ENCODE data around the gene CFAP43. TPM values are rescaled to one million over a fixed set of nuclear protein-coding genes. Genes with fewer than 3 reads are reported as not detected.
A peak's percentile ranks its signal among the peaks of the same experiment; 100 is the strongest.

The CFAP43 gene
- total and polyA plus RNA-seq, 2 of the 8 experiments (the other 6 are each of a cell fraction or from before 2014, with no cell fraction given) = 0.11 to 0.27 TPM

GRCh38 chr10:104119996-104120395 is 112.2 kb downstream of the CFAP43 start:
- H2AK5ac ChIP-seq (ENCODE audit: low read depth, low read length) = no peak overlapping the region
- no peak overlapping the region for H2BK20ac ChIP-seq (ENCODE audit: low read length)
- H2BK5ac ChIP-seq (ENCODE audit: low read depth, low read length) = no peak overlapping the region
- no peaks in the 10 kb centered on the region for H3K27me3 ChIP-seq (replicated peaks in 1 of 4; ENCODE audit: control insufficient read depth in 3 of 4, extremely low read depth in 1 of 4, insufficient read depth in 3 of 4, low read length in 3 of 4)
- H3K79me1 ChIP-seq (ENCODE audit: low read depth, low read length) = no peaks in the 10 kb centered on the region
- H3K56ac ChIP-seq (replicated peaks; ENCODE audit: insufficient read length, low read depth, low read length) = no peak overlapping the region
- ChIA-PET CTCF (ENCODE audit: partially characterized antibody) (interaction anchor here (1.2 to 8.6 kb wide), 3 partner anchors 21 to 155 kb away, joined by 3 to 43 read pairs (median 5); no protein-coding TSS in a partner anchor), POLR2A (ENCODE audit: partially characterized antibody) (interaction anchor here (2.6 to 3.1 kb wide), 4 partner anchors 10 to 71 kb away, joined by 7 to 21 read pairs (median 12); no protein-coding TSS in a partner anchor)
- no peak overlapping the region for H3K9ac ChIP-seq (replicated peaks in 1 of 4; ENCODE audit: extremely low read depth in 1 of 4, low read depth in 3 of 4, low read length in 3 of 4)
- peak overlapping the region in 1 of 2 experiments; percentile 92; a peak in 1 of 4 replicates for H3K4me2 ChIP-seq (ENCODE audit: insufficient read depth in 1 of 2, low read depth in 2 of 2, low read length in 2 of 2)
- no peak overlapping the region for H3K18ac ChIP-seq (ENCODE audit: extremely low read depth, low read length)
- peak; percentile 50 for FAIRE-seq
- no peak overlapping the region for H2BK15ac ChIP-seq (ENCODE audit: low read length)
- H3K14ac ChIP-seq (ENCODE audit: insufficient read length) = no peak overlapping the region
- no peak overlapping the region for H3K4me3 ChIP-seq (ENCODE audit: extremely low read depth in 1 of 4, insufficient read depth in 2 of 4, low read depth in 3 of 4, low read length in 4 of 4)
- 82% methylated on average over 3 of the region's 3 CpGs; no CpG with 5 or more reads in 1 of the 2 experiments for WGBS, 2 experiments (ENCODE audit: extremely low coverage in 1 of 2, insufficient coverage in 1 of 2, insufficient read length in 1 of 2, insufficient replicate concordance in 2 of 2, low coverage in 1 of 2, low lambda C conversion rate in 2 of 2, missing lambda C conversion rate in 1 of 2)
- H3K9me3 ChIP-seq (ENCODE audit: insufficient read depth in 2 of 2, low read depth in 1 of 2, low read length in 1 of 2) = no peaks in the 10 kb centered on the region
- H4K91ac ChIP-seq (replicated peaks; ENCODE audit: insufficient read length, low read length) = no peak overlapping the region
- TF ChIP-seq SP1 (IDR thresholded peaks at IDR 0.05; ENCODE audit: low read depth, low read length) (no peak), POLR2A (IDR thresholded peaks at IDR 0.05; ENCODE audit: control extremely low read depth in 1 of 2, low read depth in 2 of 2, low read length in 2 of 2) (no peak), KDM4A (IDR thresholded peaks at IDR 0.05; ENCODE audit: low read depth, low read length, severe bottlenecking) (no peak), RAD21 (IDR thresholded peaks at IDR 0.05 in 1 of 2, conservative IDR thresholded peaks at IDR 0.05 in 1 of 2; ENCODE audit: low read depth in 2 of 2, low read length in 2 of 2) (no peak), JUND (IDR thresholded peaks at IDR 0.05; ENCODE audit: low read length) (no peak), HDAC2 (IDR thresholded peaks at IDR 0.05; ENCODE audit: borderline replicate concordance in 1 of 2, low read depth in 2 of 2, low read length in 2 of 2) (no peak), GABPA (IDR thresholded peaks at IDR 0.05; ENCODE audit: borderline replicate concordance, insufficient read depth, low read length) (no peak), SIRT6 (IDR thresholded peaks at IDR 0.05; ENCODE audit: low read length) (no peak), BACH1 (IDR thresholded peaks at IDR 0.05; ENCODE audit: low read length) (no peak), ZNF274 (IDR thresholded peaks at IDR 0.05; ENCODE audit: borderline replicate concordance, extremely low read depth, low read length) (no peak)
- TF ChIP-seq, protein P1, sequence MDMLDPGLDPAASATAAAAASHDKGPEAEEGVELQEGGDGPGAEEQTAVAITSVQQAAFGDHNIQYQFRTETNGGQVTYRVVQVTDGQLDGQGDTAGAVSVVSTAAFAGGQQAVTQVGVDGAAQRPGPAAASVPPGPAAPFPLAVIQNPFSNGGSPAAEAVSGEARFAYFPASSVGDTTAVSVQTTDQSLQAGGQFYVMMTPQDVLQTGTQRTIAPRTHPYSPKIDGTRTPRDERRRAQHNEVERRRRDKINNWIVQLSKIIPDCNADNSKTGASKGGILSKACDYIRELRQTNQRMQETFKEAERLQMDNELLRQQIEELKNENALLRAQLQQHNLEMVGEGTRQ (IDR thresholded peaks at IDR 0.05; ENCODE audit: low read length) = no peak
- TF ChIP-seq, protein P2, sequence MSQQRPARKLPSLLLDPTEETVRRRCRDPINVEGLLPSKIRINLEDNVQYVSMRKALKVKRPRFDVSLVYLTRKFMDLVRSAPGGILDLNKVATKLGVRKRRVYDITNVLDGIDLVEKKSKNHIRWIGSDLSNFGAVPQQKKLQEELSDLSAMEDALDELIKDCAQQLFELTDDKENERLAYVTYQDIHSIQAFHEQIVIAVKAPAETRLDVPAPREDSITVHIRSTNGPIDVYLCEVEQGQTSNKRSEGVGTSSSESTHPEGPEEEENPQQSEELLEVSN (IDR thresholded peaks at IDR 0.05) = no peak
- H3K23ac ChIP-seq (ENCODE audit: insufficient read length) = no peak overlapping the region
- DNase-seq (ENCODE audit: low read depth in 1 of 2, low spot score in 2 of 2) = no peak
- H2BK120ac ChIP-seq (replicated peaks; ENCODE audit: low read depth, low read length) = no peak overlapping the region
- no peaks in the 10 kb centered on the region for H4K20me1 ChIP-seq (replicated peaks in 1 of 2; ENCODE audit: control insufficient read depth in 1 of 2, insufficient read depth in 2 of 2, low read length in 2 of 2)
- H4K8ac ChIP-seq (ENCODE audit: extremely low read depth, insufficient read depth, low read length) = no peak overlapping the region
- no peak overlapping the region for H3K4ac ChIP-seq (replicated peaks; ENCODE audit: insufficient read length, low read depth, low read length)
- H3K23me2 ChIP-seq (ENCODE audit: low read depth, low read length) = peaks cover 5% of the 10 kb centered on the region
- H4K5ac ChIP-seq (ENCODE audit: insufficient read length, low read depth, low read length) = no peak overlapping the region
- no peaks in the 10 kb centered on the region; a peak in 1 of 8 replicates for H3K36me3 ChIP-seq (ENCODE audit: control insufficient read depth in 2 of 4, insufficient read depth in 4 of 4, low read length in 3 of 4)
- peak overlapping the region; percentile 76; the same call in 1 of the 2 replicates for H2AFZ ChIP-seq (ENCODE audit: low read length)
- 0 out of 2 replicates have a peak overlapping the region, but pooled peaks have one; percentile 99 for H3K27ac ChIP-seq (ENCODE audit: low read depth, low read length)
- peaks cover 0 to 8% (median 4%) of the 10 kb centered on the region in 4 experiments; a peak in 3 of 7 replicates for H3K4me1 ChIP-seq (replicated peaks in 1 of 4; ENCODE audit: control insufficient read depth in 3 of 4, insufficient read depth in 4 of 4, low read length in 3 of 4)
- H2BK12ac ChIP-seq (ENCODE audit: low read depth, low read length) = no peak overlapping the region
- H3K79me2 ChIP-seq (ENCODE audit: control insufficient read depth in 1 of 2, insufficient read depth in 2 of 2, low read length in 2 of 2) = no peaks in the 10 kb centered on the region

Data from H1 (cell line).